Hepatocyte (in vitro differentiated cells): ENCODE results near the gene MEDAG. TPM values are rescaled to one million over a fixed set of nuclear protein-coding genes. Genes with fewer than 3 reads are reported as not detected.
A peak's percentile ranks its signal among the peaks of the same experiment; 100 is the strongest.

Experiments used
- DNase-seq: peaks from one replicate; pipeline ENCODE4 v3.0.0-alpha.2; 2016; ENCODE audit warnings: low spot score
- H2AFZ ChIP-seq: fragments of 200-600 bp; sonication (generic); 2 replicates; pipeline ENCODE4 v1.6.0; 2016; ENCODE audit warnings: antibody characterized with exemption, mild to moderate bottlenecking
- H3K27ac ChIP-seq: fragments of 200-600 bp; sonication (generic); 2 replicates; pipeline ENCODE4 v1.5.1; 2016; ENCODE audit warnings: mild to moderate bottlenecking
- H3K27me3 ChIP-seq: fragments of 200-600 bp; sonication (generic); 2 replicates; pipeline ENCODE4 v1.6.1; 2016
- H3K36me3 ChIP-seq: fragments of 200-600 bp; sonication (generic); replicated peaks from 2 replicates; pipeline ENCODE4 v1.5.1; 2016; ENCODE audit warnings: low read depth; ENCODE audit not compliant: insufficient read depth
- H3K4me1 ChIP-seq: fragments of 200-600 bp; sonication (generic); 2 replicates; pipeline ENCODE4 v1.5.1; 2016; ENCODE audit warnings: mild to moderate bottlenecking, moderate library complexity; ENCODE audit not compliant: insufficient read depth
- H3K4me2 ChIP-seq: fragments of 200-600 bp; sonication (generic); 2 replicates; pipeline ENCODE4 v1.6.0; 2016
- H3K4me3 ChIP-seq: fragments of 200-600 bp; sonication (generic); 2 replicates; pipeline ENCODE4 v1.5.1; 2016; ENCODE audit warnings: mild to moderate bottlenecking
- H3K79me2 ChIP-seq: fragments of 200-600 bp; sonication (generic); 2 replicates; pipeline ENCODE4 v1.6.0; 2017; ENCODE audit warnings: mild to moderate bottlenecking
- H3K9me2 ChIP-seq: fragments of 200-600 bp; sonication (generic); replicated peaks from 2 replicates; pipeline ENCODE4 v1.6.0; 2017; ENCODE audit warnings: mild to moderate bottlenecking; ENCODE audit not compliant: insufficient read depth
- H3K9me3 ChIP-seq: fragments of 200-600 bp; sonication (generic); 2 replicates; pipeline ENCODE4 v1.5.1; 2016; ENCODE audit warnings: low read depth, mild to moderate bottlenecking
- H4K20me1 ChIP-seq: fragments of 200-600 bp; sonication (generic); 2 replicates; pipeline ENCODE4 v1.6.0; 2016; ENCODE audit warnings: mild to moderate bottlenecking; ENCODE audit not compliant: insufficient read depth, poor library complexity, severe bottlenecking
- CTCF ChIP-seq: fragments of 200-600 bp; sonication (generic); IDR thresholded peaks from 2 replicates; pipeline ENCODE4 v1.5.1; 2016; ENCODE audit warnings: antibody characterized with exemption, mild to moderate bottlenecking; ENCODE audit not compliant: poor library complexity
- EZH2 ChIP-seq: fragments of 200-600 bp; sonication (generic); IDR thresholded peaks from 2 replicates; pipeline ENCODE4 v1.6.1; 2016; ENCODE audit warnings: antibody characterized with exemption, mild to moderate bottlenecking, borderline replicate concordance
- EZH2phosphoT487 ChIP-seq: fragments of 200-600 bp; sonication (generic); IDR thresholded peaks from one replicate; pipeline ENCODE4 v1.6.1; 2018; ENCODE audit warnings: antibody characterized with exemption, mild to moderate bottlenecking, low read depth, moderate library complexity; ENCODE audit not compliant: unreplicated experiment, severe bottlenecking
- WGBS: methylation state at CpG from one replicate; pipeline ENCODE4 v1.1.6; 2016; ENCODE audit warnings: low lambda C conversion rate; ENCODE audit errors: missing lambda C conversion rate; 5-methylcytosine and 5-hydroxymethylcytosine counted together
- polyA plus RNA-seq: library from polyadenylated mRNA; unstranded; fragments of >200 nt; fragmentation: Nextera tagmentation; extraction: Ambion mirVana; gene quantifications from 2 replicates; pipeline ENCODE4 v1.2.1, GENCODE V29; 2016
- total RNA-seq: library from RNA; depleted of rRNA; stranded (reverse); fragments of >200 nt; gene quantifications from 2 replicates; pipeline ENCODE4 v1.2.3, GENCODE V29; 2014

The MEDAG gene
- 0.03 TPM in 1 of 2 replicates, not detected in the other for total RNA-seq
- polyA plus RNA-seq = 0.28 and 0.30 TPM in 2 replicates

GRCh38 chr13:30905932-30906383 lies at the start of gene MEDAG:
MEDAG (plus strand) TSS chr13:30906271; CDS start chr13:30906516, 245 bp downstream.
- WGBS = 98% methylated on average over 27 of the region's 35 CpGs
- no peaks in the 10 kb centered on the region for H3K36me3 ChIP-seq
- TF ChIP-seq EZH2phosphoT487 (no peak), CTCF (no peak), EZH2 (no peak)
- H3K9me3 ChIP-seq = no peaks in the 10 kb centered on the region
- no peaks in the 10 kb centered on the region for H3K27me3 ChIP-seq
- no peak within 1 kb of the TSS for H2AFZ ChIP-seq
- no peak within 1 kb of the TSS for H3K4me3 ChIP-seq
- H3K4me1 ChIP-seq = peaks cover 22% of the 10 kb centered on the region
- H3K9me2 ChIP-seq = no peaks in the 10 kb centered on the region
- H3K27ac ChIP-seq = no peak within 1 kb of the TSS
- DNase-seq = no peak
- no peaks in the 10 kb centered on the region for H4K20me1 ChIP-seq
- H3K4me2 ChIP-seq = peak within 1 kb of the TSS; percentile 25
- no peaks in the 10 kb centered on the region for H3K79me2 ChIP-seq

- Histone ChIP-seq H3K4me2 (no peak overlapping the region), H3K9me2 (no peaks in the 10 kb centered on the region), H2AFZ (no peak overlapping the region), H3K79me2 (no peaks in the 10 kb centered on the region), H4K20me1 (no peaks in the 10 kb centered on the region), H3K4me3 (no peak overlapping the region), H3K36me3 (no peaks in the 10 kb centered on the region), H3K9me3 (no peaks in the 10 kb centered on the region), H3K27me3 (no peaks in the 10 kb centered on the region), H3K4me1 (peaks cover 23% of the 10 kb centered on the region), H3K27ac (no peak overlapping the region)
- WGBS = 92% methylated on average over 4 of the region's 4 CpGs
- no peak for DNase-seq
- TF ChIP-seq EZH2 (no peak), EZH2phosphoT487 (no peak), CTCF (no peak)
Observed at GRCh38 chr13:30857018-30857417, 49.1 kb upstream of the MEDAG start.

- Histone ChIP-seq H3K36me3 (no peaks in the 10 kb centered on the region), H4K20me1 (no peaks in the 10 kb centered on the region), H3K27ac (no peak overlapping the region), H3K9me3 (no peaks in the 10 kb centered on the region), H3K4me1 (peaks cover 28% of the 10 kb centered on the region), H3K4me3 (no peak overlapping the region), H3K79me2 (no peaks in the 10 kb centered on the region), H3K4me2 (no peak overlapping the region), H3K9me2 (no peaks in the 10 kb centered on the region), H3K27me3 (no peaks in the 10 kb centered on the region), H2AFZ (no peak overlapping the region)
- WGBS = 85% methylated on average over 6 of the region's 6 CpGs
- TF ChIP-seq EZH2 (no peak), EZH2phosphoT487 (no peak), CTCF (no peak)
- no peak for DNase-seq
Observed at GRCh38 chr13:30857636-30858035, 48.4 kb upstream of the MEDAG start.
